Measurements from ENCODE around the gene FAM181A.

DNA sequence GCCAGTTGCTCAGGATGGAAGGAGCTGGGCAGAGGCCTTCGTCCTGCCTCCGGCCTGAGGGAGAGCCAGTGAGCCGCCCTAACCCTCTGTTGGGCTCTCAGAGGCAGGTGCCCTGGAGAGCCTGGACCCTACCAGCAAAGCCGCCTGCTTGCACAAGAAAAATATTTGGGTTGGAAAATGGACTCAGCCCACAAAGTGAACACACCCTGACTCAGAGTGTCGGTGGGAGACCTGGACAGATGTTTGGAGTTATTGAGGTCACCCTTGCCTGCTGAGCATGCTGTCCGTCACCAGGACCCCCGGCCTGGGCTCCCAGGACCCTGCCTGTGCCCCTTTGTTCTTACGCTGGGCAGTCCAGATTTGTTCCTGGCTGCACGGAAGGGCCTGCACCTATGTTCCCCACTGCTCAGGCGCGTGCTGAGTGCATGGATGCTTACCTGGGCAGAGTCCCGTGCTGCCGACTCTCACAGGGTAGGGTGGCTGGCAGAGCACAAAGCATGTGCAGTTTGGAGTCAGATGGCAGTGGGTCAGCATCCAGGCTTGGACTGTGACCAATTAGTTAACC lies 22.4 kb downstream of the FAM181A start:
- TF ChIP-seq CTCF (IDR thresholded peaks at IDR 0.05) (no peak), EZH2 (IDR thresholded peaks at IDR 0.05; ENCODE audit: borderline replicate concordance, insufficient read depth, low read depth, low read length, poor library complexity, severe bottlenecking) (no peak)
